DOHH2 (cell line): Measurements from ENCODE around the gene CAND1.

Experiments used
- H3F3A ChIP-seq: fragments of 200-600 bp; sonication (generic), shearing (Covaris generic); 2 replicates; pipeline ENCODE4 v1.6.0; 2016; ENCODE audit warnings: antibody characterized with exemption, mild to moderate bottlenecking; ENCODE audit not compliant: control insufficient read depth, insufficient read depth
- H3K27ac ChIP-seq: fragments of 200-600 bp; sonication (generic); 2 replicates; pipeline ENCODE4 v1.5.1; 2014; ENCODE audit warnings: low read depth, mild to moderate bottlenecking, low read length, moderate library complexity
- H3K27me3 ChIP-seq: fragments of 200-600 bp; sonication (generic); 2 replicates; pipeline ENCODE4 v1.6.1; 2014; ENCODE audit warnings: mild to moderate bottlenecking, low read length, mixed read lengths; ENCODE audit not compliant: control insufficient read depth
- H3K36me3 ChIP-seq: fragments of 200-600 bp; sonication (generic); 2 replicates; pipeline ENCODE4 v1.6.1; 2014; ENCODE audit warnings: mild to moderate bottlenecking, low read length, moderate library complexity, mixed read lengths; ENCODE audit not compliant: control insufficient read depth
- H3K4me1 ChIP-seq: fragments of 200-600 bp; sonication (generic); 2 replicates; pipeline ENCODE4 v1.6.1; 2014; ENCODE audit warnings: mild to moderate bottlenecking, low read length, mixed read lengths; ENCODE audit not compliant: control insufficient read depth
- H3K4me2 ChIP-seq: fragments of 200-600 bp; sonication (generic); 2 replicates; pipeline ENCODE4 v1.6.0; 2014; ENCODE audit warnings: mild to moderate bottlenecking, low read length, moderate library complexity
- H3K4me3 ChIP-seq: fragments of 200-600 bp; sonication (generic); 2 replicates; pipeline ENCODE4 v1.5.1; 2014; ENCODE audit warnings: mild to moderate bottlenecking, low read length, mixed read lengths
- H3K79me2 ChIP-seq: fragments of 200-600 bp; sonication (generic); 2 replicates; pipeline ENCODE4 v1.6.1; 2014; ENCODE audit warnings: mild to moderate bottlenecking, low read length, mixed read lengths; ENCODE audit not compliant: control insufficient read depth
- H3K9me2 ChIP-seq: fragments of 200-600 bp; sonication (generic); replicated peaks from 2 replicates; pipeline ENCODE4 v1.6.1; 2014; ENCODE audit warnings: mild to moderate bottlenecking, low read length, mixed read lengths; ENCODE audit not compliant: control insufficient read depth
- H3K9me3 ChIP-seq: fragments of 200-600 bp; sonication (generic); 2 replicates; pipeline ENCODE4 v1.6.1; 2014; ENCODE audit warnings: antibody characterized with exemption, low read length, mixed read lengths; ENCODE audit not compliant: control insufficient read depth, insufficient read depth
- H4K20me1 ChIP-seq: fragments of 200-600 bp; sonication (generic); 2 replicates; pipeline ENCODE4 v1.6.0; 2014; ENCODE audit warnings: low read depth, mild to moderate bottlenecking, antibody characterized with exemption, low read length, moderate library complexity; ENCODE audit not compliant: control insufficient read depth, insufficient read depth
- EZH2phosphoT487 ChIP-seq: fragments of 200-600 bp; sonication (generic); IDR thresholded peaks from 2 replicates; pipeline ENCODE4 v1.6.1; 2017; ENCODE audit warnings: borderline replicate concordance, mild to moderate bottlenecking, antibody characterized with exemption, low read length, moderate library complexity, mixed read lengths
- TF ChIP-seq, protein P1 (sequence below): fragments of 200-600 bp; sonication (generic); IDR thresholded peaks from one replicate; pipeline ENCODE4 v1.5.1; 2014; ENCODE audit warnings: antibody characterized with exemption, mild to moderate bottlenecking, low read depth, low read length; ENCODE audit not compliant: poor library complexity, severe bottlenecking

The CAND1 gene

DNA sequence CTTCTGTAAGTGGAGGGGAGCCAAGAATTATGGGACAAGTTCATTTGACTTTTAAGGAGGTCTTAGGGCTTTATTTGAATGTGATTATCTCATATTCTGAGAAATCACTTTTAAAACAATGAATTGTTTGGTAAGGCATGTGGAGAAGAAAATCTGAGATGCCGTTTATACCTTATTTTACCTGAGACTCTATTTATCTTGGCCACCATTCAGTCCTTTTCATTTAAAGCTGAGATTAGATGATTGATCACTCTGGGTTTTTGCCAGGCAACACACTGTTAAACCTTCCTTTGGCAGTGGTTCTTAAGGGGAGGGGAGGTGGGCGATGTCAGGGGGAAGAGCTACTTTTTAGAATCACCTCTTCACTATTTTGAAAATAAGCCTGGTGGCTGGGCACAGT, 11.4 kb downstream of the CAND1 start:
- H4K20me1 ChIP-seq, result peaks cover 39% of the 10 kb centered on the region
- H3K4me2 ChIP-seq, result no peak overlapping the region
- peaks cover 6% of the 10 kb centered on the region; the same call in 1 of the 2 replicates for H3F3A ChIP-seq
- no peak overlapping the region for H3K4me3 ChIP-seq
- no peaks in the 10 kb centered on the region; the same call in 1 of the 2 replicates for H3K4me1 ChIP-seq
- peaks cover 90% of the 10 kb centered on the region for H3K36me3 ChIP-seq
- TF ChIP-seq, protein P1, sequence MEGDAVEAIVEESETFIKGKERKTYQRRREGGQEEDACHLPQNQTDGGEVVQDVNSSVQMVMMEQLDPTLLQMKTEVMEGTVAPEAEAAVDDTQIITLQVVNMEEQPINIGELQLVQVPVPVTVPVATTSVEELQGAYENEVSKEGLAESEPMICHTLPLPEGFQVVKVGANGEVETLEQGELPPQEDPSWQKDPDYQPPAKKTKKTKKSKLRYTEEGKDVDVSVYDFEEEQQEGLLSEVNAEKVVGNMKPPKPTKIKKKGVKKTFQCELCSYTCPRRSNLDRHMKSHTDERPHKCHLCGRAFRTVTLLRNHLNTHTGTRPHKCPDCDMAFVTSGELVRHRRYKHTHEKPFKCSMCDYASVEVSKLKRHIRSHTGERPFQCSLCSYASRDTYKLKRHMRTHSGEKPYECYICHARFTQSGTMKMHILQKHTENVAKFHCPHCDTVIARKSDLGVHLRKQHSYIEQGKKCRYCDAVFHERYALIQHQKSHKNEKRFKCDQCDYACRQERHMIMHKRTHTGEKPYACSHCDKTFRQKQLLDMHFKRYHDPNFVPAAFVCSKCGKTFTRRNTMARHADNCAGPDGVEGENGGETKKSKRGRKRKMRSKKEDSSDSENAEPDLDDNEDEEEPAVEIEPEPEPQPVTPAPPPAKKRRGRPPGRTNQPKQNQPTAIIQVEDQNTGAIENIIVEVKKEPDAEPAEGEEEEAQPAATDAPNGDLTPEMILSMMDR, result no peak
- no peak for TF ChIP-seq EZH2phosphoT487
- H3K9me2 ChIP-seq, result no peaks in the 10 kb centered on the region
- no peaks in the 10 kb centered on the region for H3K27me3 ChIP-seq
- peaks cover 100% of the 10 kb centered on the region for H3K79me2 ChIP-seq
- no peaks in the 10 kb centered on the region for H3K9me3 ChIP-seq
- no peak overlapping the region for H3K27ac ChIP-seq

DNA sequence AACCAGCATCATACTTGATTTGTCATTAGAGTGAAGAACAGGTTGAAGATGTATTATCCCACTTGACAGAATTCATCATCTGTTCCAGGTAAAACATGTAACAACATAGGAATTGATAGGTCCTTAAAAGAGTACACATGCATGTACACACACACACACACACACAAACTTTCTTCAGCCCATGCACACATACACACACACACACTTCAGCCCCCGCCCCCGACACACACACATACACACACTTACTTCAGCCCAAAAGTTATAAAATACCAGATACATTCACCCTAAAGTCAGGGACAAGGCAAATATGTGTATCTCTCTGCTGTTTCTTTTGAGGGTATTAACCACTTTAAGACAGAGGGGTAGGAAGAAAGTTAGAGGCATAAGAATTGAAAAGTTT, 15.4 kb downstream of the CAND1 start:
- peaks cover 12% of the 10 kb centered on the region; the same call in 1 of the 2 replicates for H4K20me1 ChIP-seq
- no peak for TF ChIP-seq EZH2phosphoT487
- TF ChIP-seq, protein P1, result no peak

DNA sequence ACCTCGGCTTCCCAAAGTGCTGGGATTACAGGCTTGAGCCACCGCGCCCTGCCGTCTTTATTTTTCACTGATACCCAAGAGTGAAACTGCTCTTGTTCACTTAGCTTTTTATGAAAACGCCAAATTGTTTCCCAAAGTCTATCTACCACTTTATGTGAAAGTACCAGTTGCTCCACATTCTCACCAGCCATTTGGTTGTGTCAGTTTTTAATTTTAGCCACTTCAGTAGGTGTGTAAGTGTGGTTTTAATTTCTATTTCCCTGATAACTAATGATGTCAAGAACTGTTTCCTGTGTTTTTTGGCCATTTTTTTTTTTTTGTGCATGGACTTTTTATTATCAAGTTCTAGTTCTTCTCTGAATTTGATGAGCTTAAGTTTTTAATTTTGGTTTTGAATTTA, 17.1 kb downstream of the CAND1 start:
- H3K4me2 ChIP-seq, result no peak overlapping the region
- H3K9me2 ChIP-seq, result no peaks in the 10 kb centered on the region
- H3K79me2 ChIP-seq, result peaks cover 99% of the 10 kb centered on the region
- no peaks in the 10 kb centered on the region for H3K27me3 ChIP-seq
- no peaks in the 10 kb centered on the region for H3K4me1 ChIP-seq
- H3K4me3 ChIP-seq, result no peak overlapping the region
- no peaks in the 10 kb centered on the region for H3K9me3 ChIP-seq
- H3K36me3 ChIP-seq, result peaks cover 88% of the 10 kb centered on the region
- TF ChIP-seq, protein P1, result no peak
- no peak for TF ChIP-seq EZH2phosphoT487
- H4K20me1 ChIP-seq, result peaks cover 16% of the 10 kb centered on the region
- no peak overlapping the region for H3K27ac ChIP-seq
- peaks cover 6% of the 10 kb centered on the region; the same call in 1 of the 2 replicates for H3F3A ChIP-seq

More for the DNA sequence above, 15.4 kb downstream of the CAND1 start:
- Histone ChIP-seq H3K36me3 (peaks cover 85% of the 10 kb centered on the region), H3K9me2 (no peaks in the 10 kb centered on the region), H3K4me3 (no peak overlapping the region), H3K27ac (no peak overlapping the region), H3F3A (peaks cover 6% of the 10 kb centered on the region; the same call in 1 of the 2 replicates), H3K79me2 (peaks cover 99% of the 10 kb centered on the region), H3K4me1 (no peaks in the 10 kb centered on the region), H3K27me3 (no peaks in the 10 kb centered on the region), H3K9me3 (no peaks in the 10 kb centered on the region), H3K4me2 (no peak overlapping the region)
